NB4 (cell line): ENCODE data around the gene C6orf89.

Experiments
- DNase-seq: peaks from one replicate; pipeline ENCODE4 v3.0.0; 2010; ENCODE audit warnings: low read depth
- H3K4me3 ChIP-seq: one replicate; pipeline ENCODE4 v1.5.1; 2011; ENCODE audit warnings: mild to moderate bottlenecking, low read depth, low read length, moderate library complexity
- CTCF ChIP-seq: IDR thresholded peaks from one replicate; pipeline ENCODE4 v1.5.1; 2012; ENCODE audit warnings: low read depth, low read length
- MAX ChIP-seq: IDR thresholded peaks from 2 replicates; pipeline ENCODE4 v1.6.1; 2011; ENCODE audit warnings: low read depth, low read length
- MYC ChIP-seq: IDR thresholded peaks from 2 replicates; pipeline ENCODE4 v1.6.1; 2011; ENCODE audit warnings: low read depth, low read length
- POLR2A ChIP-seq: IDR thresholded peaks from 2 replicates; pipeline ENCODE4 v1.6.1; 2011; ENCODE audit warnings: mild to moderate bottlenecking; ENCODE audit not compliant: insufficient read length; ENCODE audit errors: extremely low read depth

C6orf89 gene

DNA sequence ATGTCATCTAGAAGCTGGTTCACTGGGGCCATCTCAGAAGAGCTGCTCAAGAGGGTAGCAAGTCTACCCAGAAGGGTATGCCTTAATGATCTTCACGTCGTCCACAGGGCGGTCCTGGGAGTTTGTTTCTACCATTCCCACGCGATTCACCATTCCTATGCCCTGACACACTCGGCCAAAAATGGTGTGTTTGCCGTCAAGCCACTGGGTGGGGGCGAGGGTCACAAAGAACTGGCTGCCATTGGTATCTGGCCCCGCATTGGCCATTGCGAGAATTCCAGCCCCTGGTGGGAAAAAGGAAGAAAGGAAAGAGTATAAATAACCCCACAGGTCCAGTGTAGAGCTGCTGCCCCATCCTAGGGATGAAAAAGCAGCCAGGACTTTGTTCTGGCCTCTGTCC lies 30.0 kb upstream of the C6orf89 start:
- DNase-seq = no peak
- no peak for TF ChIP-seq POLR2A
- H3K4me3 ChIP-seq = no peak overlapping the region

- DNase-seq = no peak
- H3K4me3 ChIP-seq = no peak overlapping the region
- TF ChIP-seq MAX = no peak
- no peak for TF ChIP-seq MYC
- no peak for TF ChIP-seq POLR2A
- TF ChIP-seq CTCF = no peak
These were observed 29.5 kb upstream of the C6orf89 start for GRCh38 chr6:36856277-36856676.

- no peak for DNase-seq
- no peak overlapping the region for H3K4me3 ChIP-seq
- TF ChIP-seq POLR2A (no peak), MAX (no peak), CTCF (no peak), MYC (no peak)
These were observed 28.4 kb upstream of the C6orf89 start for GRCh38 chr6:36857325-36857724.

- no peak overlapping the region for H3K4me3 ChIP-seq
- TF ChIP-seq CTCF = no peak
- TF ChIP-seq MYC = no peak
- TF ChIP-seq MAX = no peak
- TF ChIP-seq POLR2A = no peak
- DNase-seq = no peak
These were observed 27.3 kb upstream of the C6orf89 start for GRCh38 chr6:36858407-36858981.

DNA sequence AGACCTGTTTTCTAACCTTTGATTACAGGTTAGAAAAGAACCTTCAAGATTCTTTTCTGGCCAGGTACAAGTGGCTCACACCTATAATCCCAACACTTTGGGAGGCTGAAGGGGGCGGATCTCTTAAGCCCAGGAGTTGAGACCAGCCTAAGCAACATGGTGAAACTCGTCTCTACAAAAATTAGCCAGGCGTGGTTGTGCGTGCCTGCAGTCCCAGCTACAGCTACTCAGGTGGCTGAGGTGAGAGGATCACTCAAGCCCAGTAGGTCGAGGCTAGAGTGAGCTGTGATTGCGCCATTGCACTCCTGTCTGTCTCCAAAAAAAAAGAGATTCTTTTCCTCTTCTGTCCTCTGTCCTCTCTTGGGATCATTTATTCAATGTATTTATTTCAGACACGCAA lies 25.6 kb upstream of the C6orf89 start:
- no peak for DNase-seq
- TF ChIP-seq POLR2A = no peak
- no peak for TF ChIP-seq MAX
- no peak for TF ChIP-seq MYC
- TF ChIP-seq CTCF = no peak
- no peak overlapping the region for H3K4me3 ChIP-seq

- no peak overlapping the region for H3K4me3 ChIP-seq
- no peak for TF ChIP-seq MYC
- no peak for TF ChIP-seq POLR2A
- no peak for TF ChIP-seq MAX
- TF ChIP-seq CTCF = no peak
- DNase-seq = no peak
These were observed 23.4 kb upstream of the C6orf89 start for GRCh38 chr6:36862164-36862847.
